Fibroblast of lung (primary cell): ENCODE results near the gene TENM3. TPM values are rescaled to one million over a fixed set of nuclear protein-coding genes. Genes with fewer than 3 reads are reported as not detected.

ENCODE experiments used
- DNase-seq, 2 donors: peaks; one replicate each; pipeline versions ENCODE4 v3.0.0 to v3.0.0-alpha.2; 2010; ENCODE audit warnings: low read depth in 2 of 2
- H2AFZ ChIP-seq: 2 replicates; pipeline ENCODE4 v1.5.1; 2012; ENCODE audit warnings: low read length, control low read depth, inconsistent platforms
- H3K27ac ChIP-seq: 2 replicates; pipeline ENCODE4 v1.5.1; 2011; ENCODE audit warnings: low read length, control low read depth; ENCODE audit not compliant: insufficient read depth
- H3K27me3 ChIP-seq: 2 replicates; pipeline ENCODE4 v1.5.1; 2011; ENCODE audit warnings: mild to moderate bottlenecking, low read length; ENCODE audit not compliant: control insufficient read depth, insufficient read depth
- H3K36me3 ChIP-seq: 2 replicates; pipeline ENCODE4 v1.5.1; 2011; ENCODE audit warnings: low read length; ENCODE audit not compliant: control insufficient read depth, insufficient read depth
- H3K4me1 ChIP-seq: 2 replicates; pipeline ENCODE4 v1.5.1; 2011; ENCODE audit warnings: low read length; ENCODE audit not compliant: control insufficient read depth, insufficient read depth; ENCODE audit errors: extremely low read depth
- H3K4me2 ChIP-seq: 2 replicates; pipeline ENCODE4 v1.5.1; 2011; ENCODE audit warnings: low read length, control low read depth; ENCODE audit not compliant: insufficient read depth; ENCODE audit errors: extremely low read depth
- H3K4me3 ChIP-seq, 4 experiments: fragments of 200-600 bp in 1 of 4; sonication (generic) in 1 of 4; replicated peaks in 1 of 4; 2 replicates each; pipeline ENCODE4 v1.5.1; 2011 to 2016; ENCODE audit warnings: low read length in 4 of 4, low read depth in 3 of 4, mild to moderate bottlenecking in 3 of 4, control low read depth in 2 of 4, inconsistent platforms in 1 of 4, mixed read lengths in 1 of 4; ENCODE audit not compliant: insufficient read depth in 1 of 4; ENCODE audit errors: control extremely low read depth in 1 of 4
- H3K79me2 ChIP-seq: 2 replicates; pipeline ENCODE4 v1.5.1; 2012; ENCODE audit warnings: mild to moderate bottlenecking, low read length, inconsistent platforms; ENCODE audit not compliant: control insufficient read depth, insufficient read depth
- H3K9ac ChIP-seq: 2 replicates; pipeline ENCODE4 v1.5.1; 2011; ENCODE audit warnings: mild to moderate bottlenecking, low read length, control low read depth; ENCODE audit not compliant: insufficient read depth
- H3K9me3 ChIP-seq: 2 replicates; pipeline ENCODE4 v1.5.1; 2012; ENCODE audit warnings: low read depth, low read length; ENCODE audit not compliant: control insufficient read depth, insufficient read depth
- H4K20me1 ChIP-seq: 2 replicates; pipeline ENCODE4 v1.5.1; 2011; ENCODE audit warnings: low read length; ENCODE audit not compliant: control insufficient read depth, insufficient read depth; ENCODE audit errors: extremely low read depth
- CTCF ChIP-seq, 2 donors: IDR thresholded peaks in 1 of 2; conservative IDR thresholded peaks in 1 of 2; 1 replicate in 1 of 2; 2 replicates in 1 of 2; pipeline ENCODE4 v1.5.1; 2011 to 2012; ENCODE audit warnings: low read length in 2 of 2, control low read depth in 1 of 2, inconsistent platforms in 1 of 2, low read depth in 1 of 2, mild to moderate bottlenecking in 1 of 2
- EZH2 ChIP-seq: IDR thresholded peaks from 2 replicates; pipeline ENCODE4 v1.5.1; 2012; ENCODE audit warnings: low read length, control low read depth, mild to moderate bottlenecking; ENCODE audit errors: missing control alignments
- polyA plus RNA-seq, 2 donors: library from polyadenylated mRNA; depleted of rRNA in 1 of 2; stranded (reverse) in 1 of 2; unstranded in 1 of 2; fragments of >200 nt; gene quantifications; 2 replicates each; pipeline ENCODE4 v1.2.1, GENCODE V29; 2011 to 2012; ENCODE audit warnings: missing spikeins in 1 of 2
- total RNA-seq: library from RNA; depleted of rRNA; stranded (reverse); fragments of >200 nt; gene quantifications from 2 replicates; pipeline ENCODE4 v1.2.1, GENCODE V29; 2014

TENM3 gene
- total and polyA plus RNA-seq, 2 donors (not counting 1 experiment from before 2014, with no cell fraction given) = 2.7 to 3.6 TPM

GRCh38 chr4:182264139-182264752, 21.0 kb downstream of the TENM3 start:
- no peak overlapping the region for H3K4me2 ChIP-seq
- no peaks in the 10 kb centered on the region for H3K79me2 ChIP-seq
- H3K27me3 ChIP-seq = no peaks in the 10 kb centered on the region
- H3K4me3 ChIP-seq = no peak overlapping the region
- no peak for DNase-seq
- no peak overlapping the region for H2AFZ ChIP-seq
- no peak overlapping the region for H3K9ac ChIP-seq
- TF ChIP-seq CTCF (conservative IDR thresholded peaks at IDR 0.05 in 1 of 2, IDR thresholded peaks at IDR 0.05 in 1 of 2; ENCODE audit: low read depth in 1 of 2, low read length in 2 of 2) (no peak), EZH2 (no peak)
- H4K20me1 ChIP-seq = no peaks in the 10 kb centered on the region
- no peaks in the 10 kb centered on the region for H3K4me1 ChIP-seq
- no peaks in the 10 kb centered on the region for H3K9me3 ChIP-seq
- H3K27ac ChIP-seq = no peak overlapping the region
- no peaks in the 10 kb centered on the region for H3K36me3 ChIP-seq

- H3K9ac ChIP-seq = no peak overlapping the region
- TF ChIP-seq EZH2 = no peak
- TF ChIP-seq CTCF (conservative IDR thresholded peaks at IDR 0.05 in 1 of 2, IDR thresholded peaks at IDR 0.05 in 1 of 2; ENCODE audit: low read depth in 1 of 2, low read length in 2 of 2) = no peak
- H4K20me1 ChIP-seq = no peaks in the 10 kb centered on the region
- H3K4me2 ChIP-seq = no peak overlapping the region
- no peaks in the 10 kb centered on the region for H3K79me2 ChIP-seq
- H3K4me3 ChIP-seq = no peak overlapping the region
- H3K4me1 ChIP-seq = no peaks in the 10 kb centered on the region
- DNase-seq = no peak
- no peaks in the 10 kb centered on the region for H3K9me3 ChIP-seq
- H3K27me3 ChIP-seq = no peaks in the 10 kb centered on the region
- no peak overlapping the region for H2AFZ ChIP-seq
- no peak overlapping the region for H3K27ac ChIP-seq
- no peaks in the 10 kb centered on the region for H3K36me3 ChIP-seq
Measured at GRCh38 chr4:182265881-182266280, 22.7 kb downstream of the TENM3 start.

- Histone ChIP-seq H4K20me1 (no peaks in the 10 kb centered on the region), H2AFZ (no peak overlapping the region), H3K27me3 (no peaks in the 10 kb centered on the region), H3K9me3 (no peaks in the 10 kb centered on the region), H3K9ac (no peak overlapping the region), H3K27ac (no peak overlapping the region), H3K36me3 (no peaks in the 10 kb centered on the region), H3K4me2 (no peak overlapping the region), H3K4me1 (no peaks in the 10 kb centered on the region), H3K4me3 (no peak overlapping the region), H3K79me2 (no peaks in the 10 kb centered on the region)
- DNase-seq = no peak
- TF ChIP-seq EZH2 = no peak
- no peak for TF ChIP-seq CTCF (conservative IDR thresholded peaks at IDR 0.05 in 1 of 2, IDR thresholded peaks at IDR 0.05 in 1 of 2; ENCODE audit: low read depth in 1 of 2, low read length in 2 of 2)
Measured at GRCh38 chr4:182267048-182267447, 23.8 kb downstream of the TENM3 start.
